Nephron (organoid): Measurements from ENCODE around the gene HIPK3.

ENCODE experiments used
- H3K27ac Mint-ChIP-seq, 3 experiments: 2 replicates each; pipeline ENCODE4 v1.8.0; 2020; ENCODE audit warnings: mixed read lengths in 3 of 3, mild to moderate bottlenecking in 2 of 3, moderate library complexity in 1 of 3
- H3K27me3 Mint-ChIP-seq: 2 replicates; pipeline ENCODE4 v1.8.0; 2021; ENCODE audit warnings: low read depth, mild to moderate bottlenecking, moderate library complexity, mixed read lengths
- H3K36me3 Mint-ChIP-seq: 2 replicates; pipeline ENCODE4 v1.8.0; 2020; ENCODE audit warnings: low read depth, mixed read lengths
- H3K4me1 Mint-ChIP-seq: 2 replicates; pipeline ENCODE4 v1.8.0; 2020; ENCODE audit warnings: mixed read lengths
- H3K4me3 Mint-ChIP-seq, 3 experiments: 2 replicates each; pipeline ENCODE4 v1.8.0; 2020; ENCODE audit warnings: mild to moderate bottlenecking in 3 of 3, mixed read lengths in 3 of 3, moderate library complexity in 2 of 3
- H3K9me3 Mint-ChIP-seq: 2 replicates; pipeline ENCODE4 v1.8.0; 2020; ENCODE audit warnings: mixed read lengths
- CTCF ChIP-seq, 3 experiments: fragments of 200-600 bp; sonication (generic); IDR thresholded peaks; one replicate each; pipeline ENCODE4 v1.5.0; 2021; ENCODE audit warnings: antibody characterized with exemption in 3 of 3; ENCODE audit not compliant: unreplicated experiment in 3 of 3

Gene HIPK3

GRCh38 chr11:33264926-33265325 lies 7.7 kb downstream of the HIPK3 start:
- no peaks in the 10 kb centered on the region for H3K9me3 Mint-ChIP-seq
- no peak overlapping the region for H3K27ac Mint-ChIP-seq

GRCh38 chr11:33266393-33267215 lies 9.4 kb downstream of the HIPK3 start:
- no peak overlapping the region for H3K4me3 Mint-ChIP-seq
- no peak overlapping the region for H3K27ac Mint-ChIP-seq
- H3K4me1 Mint-ChIP-seq = peaks cover 34% of the 10 kb centered on the region
- H3K9me3 Mint-ChIP-seq = no peaks in the 10 kb centered on the region
- TF ChIP-seq CTCF (IDR thresholded peaks at IDR 0.05; ENCODE audit: unreplicated experiment in 3 of 3) = no peak
- no peaks in the 10 kb centered on the region for H3K27me3 Mint-ChIP-seq
- H3K36me3 Mint-ChIP-seq = no peaks in the 10 kb centered on the region

More at GRCh38 chr11:33264926-33265325, 7.7 kb downstream of the HIPK3 start:
- no peaks in the 10 kb centered on the region for H3K36me3 Mint-ChIP-seq
- no peak overlapping the region for H3K4me3 Mint-ChIP-seq
- H3K4me1 Mint-ChIP-seq = peaks cover 43% of the 10 kb centered on the region
- TF ChIP-seq CTCF (IDR thresholded peaks at IDR 0.05; ENCODE audit: unreplicated experiment in 3 of 3) = no peak
- H3K27me3 Mint-ChIP-seq = no peaks in the 10 kb centered on the region

- H3K4me1 Mint-ChIP-seq = peaks cover 18% of the 10 kb centered on the region
- no peak overlapping the region for H3K4me3 Mint-ChIP-seq
- no peaks in the 10 kb centered on the region for H3K9me3 Mint-ChIP-seq
- no peaks in the 10 kb centered on the region for H3K27me3 Mint-ChIP-seq
- H3K36me3 Mint-ChIP-seq = no peaks in the 10 kb centered on the region
- H3K27ac Mint-ChIP-seq = peak overlapping the region in 2 of 3 experiments; percentile 14 to 17
- TF ChIP-seq CTCF (IDR thresholded peaks at IDR 0.05; ENCODE audit: unreplicated experiment in 3 of 3) = no peak
These were observed 11.9 kb downstream of the HIPK3 start for GRCh38 chr11:33268945-33269540.

- no peak overlapping the region for H3K4me3 Mint-ChIP-seq
- H3K4me1 Mint-ChIP-seq = peaks cover 24% of the 10 kb centered on the region
- H3K27ac Mint-ChIP-seq = peak overlapping the region; percentile 9 to 35 (median 14)
- no peaks in the 10 kb centered on the region for H3K9me3 Mint-ChIP-seq
- TF ChIP-seq CTCF (IDR thresholded peaks at IDR 0.05; ENCODE audit: unreplicated experiment in 3 of 3) = no peak
- no peaks in the 10 kb centered on the region for H3K36me3 Mint-ChIP-seq
- H3K27me3 Mint-ChIP-seq = no peaks in the 10 kb centered on the region
These were observed 12.6 kb downstream of the HIPK3 start for GRCh38 chr11:33269822-33270221.

- Mint-ChIP-seq H3K27me3 (no peaks in the 10 kb centered on the region), H3K4me3 (no peak overlapping the region), H3K27ac (no peak overlapping the region), H3K4me1 (peaks cover 30% of the 10 kb centered on the region), H3K9me3 (no peaks in the 10 kb centered on the region), H3K36me3 (no peaks in the 10 kb centered on the region)
- no peak for TF ChIP-seq CTCF (IDR thresholded peaks at IDR 0.05; ENCODE audit: unreplicated experiment in 3 of 3)
These were observed 13.9 kb downstream of the HIPK3 start for GRCh38 chr11:33271059-33271458.
